Mucosa of descending colon (tissue), 3 donors: Measurements from ENCODE around the gene DMAC2L. TPM values are rescaled to one million over a fixed set of nuclear protein-coding genes. Genes with fewer than 3 reads are reported as not detected.
"Not testable (repeated sequence)": the region's sequence is repeated elsewhere in the genome, so short reads cannot be mapped to it uniquely, and the experiment has no call there.

Source experiments
- ATAC-seq: fragments of 200-7000 bp; cut with Tn5 transposase; one replicate; pipeline ENCODE4 v1.9.1; 2020; ENCODE audit warnings: mild to moderate bottlenecking, moderate library complexity
- DNase-seq, 3 donors: peaks; one replicate each; pipeline ENCODE4 v3.0.0-alpha.2; 2020
- H3K36me3 ChIP-seq: fragments of 200-600 bp; one replicate; pipeline ENCODE4 v1.8.0; 2021; ENCODE audit warnings: low read depth, mild to moderate bottlenecking
- H3K4me1 ChIP-seq: fragments of 200-600 bp; one replicate; pipeline ENCODE4 v1.8.0; 2021; ENCODE audit warnings: low read depth, mild to moderate bottlenecking
- H3K4me3 ChIP-seq: fragments of 200-600 bp; one replicate; pipeline ENCODE4 v1.8.0; 2021; ENCODE audit warnings: mild to moderate bottlenecking
- H3K9me3 ChIP-seq: fragments of 200-600 bp; one replicate; pipeline ENCODE4 v1.8.0; 2021; ENCODE audit warnings: mild to moderate bottlenecking
- CTCF ChIP-seq: fragments of 200-600 bp; IDR thresholded peaks from one replicate; pipeline ENCODE4 v1.8.0; 2022; ENCODE audit warnings: antibody characterized with exemption, mild to moderate bottlenecking
- intact Hi-C, 2 donors: fragments of 100-400 bp; cut with DNase I in 1 of 2; cut with micrococcal nuclease in 1 of 2; formaldehyde crosslinking; loops; one replicate each; pipeline versions ENCODE4 v1.11.0 to v1.11.1; 2022; cut with DNase I, micrococcal nuclease
- total RNA-seq, 3 donors: library from RNA; stranded (reverse); fragmentation: NEBNext Ultra II Directional in 2 of 3; extraction: Animal tissue kit (Norgen Biotek cat#: 25700) in 2 of 3; gene quantifications; one replicate each; pipeline versions ENCODE4 v1.2.1 to v1.2.4, GENCODE V29; 2021 to 2023
- donor health status: DM: no; HTN: no; CAD: no; lungs with moderate emphysema.
- donor health status: DM: no; HTN: no; CAD: no.
- donor health status: DM: no; HTN: yes; CAD: no.

The DMAC2L gene
- total RNA-seq, 3 donors from 2014 or later, result 18.9 to 27.6 (median 21.5) TPM

GRCh38 chr14:50357124-50357523 is 45.0 kb downstream of the DMAC2L start:
- no peak overlapping the region for H3K4me3 ChIP-seq
- H3K4me1 ChIP-seq, result no peaks in the 10 kb centered on the region
- H3K36me3 ChIP-seq, result no peaks in the 10 kb centered on the region
- DNase-seq, result no peak
- intact Hi-C loops, result no loop called here
- no peak for TF ChIP-seq CTCF
- H3K9me3 ChIP-seq, result no peaks in the 10 kb centered on the region
- no peak for ATAC-seq

GRCh38 chr14:50357753-50358395 is 45.8 kb downstream of the DMAC2L start:
- no peaks in the 10 kb centered on the region for H3K36me3 ChIP-seq
- intact Hi-C loops, result no loop called here

GRCh38 chr14:50359631-50360030 is 47.5 kb downstream of the DMAC2L start:
- H3K4me1 ChIP-seq, result peaks cover 7% of the 10 kb centered on the region
- no peak for DNase-seq
- no peaks in the 10 kb centered on the region for H3K9me3 ChIP-seq
- H3K36me3 ChIP-seq, result no peaks in the 10 kb centered on the region
- no peak for ATAC-seq
- TF ChIP-seq CTCF, result no peak
- intact Hi-C loops, result no loop called here
- H3K4me3 ChIP-seq, result no peak overlapping the region

More at GRCh38 chr14:50357753-50358395, 45.8 kb downstream of the DMAC2L start:
- Histone ChIP-seq H3K4me3 (no peak overlapping the region), H3K9me3 (no peaks in the 10 kb centered on the region), H3K4me1 (no peaks in the 10 kb centered on the region)
- no peak for TF ChIP-seq CTCF
- DNase-seq, result no peak
- no peak for ATAC-seq

- Histone ChIP-seq H3K4me1 (peaks cover 7% of the 10 kb centered on the region), H3K9me3 (no peaks in the 10 kb centered on the region), H3K36me3 (no peaks in the 10 kb centered on the region), H3K4me3 (no peak overlapping the region)
- TF ChIP-seq CTCF, result no peak
- no peak for DNase-seq
- intact Hi-C loops, result no loop called here
- no peak for ATAC-seq
These were observed 48.0 kb downstream of the DMAC2L start for GRCh38 chr14:50360093-50360492.

GRCh38 chr14:50360851-50361250 is 48.7 kb downstream of the DMAC2L start:
- intact Hi-C loops, result no loop called here
- Histone ChIP-seq H3K4me1 (peaks cover 15% of the 10 kb centered on the region), H3K9me3 (no peaks in the 10 kb centered on the region), H3K36me3 (no peaks in the 10 kb centered on the region), H3K4me3 (no peak overlapping the region)
- DNase-seq (no peak), ATAC-seq (no peak)
- TF ChIP-seq CTCF, result no peak

GRCh38 chr14:50361473-50362403 is 49.6 kb downstream of the DMAC2L start:
- intact Hi-C loops, result not testable (repeated sequence)

More at GRCh38 chr14:50361473-50362403, 49.6 kb downstream of the DMAC2L start:
- DNase-seq, result peak in 1 of 3 donors; percentile 41
- not testable (repeated sequence) for H3K4me3 ChIP-seq, H3K9me3 ChIP-seq, ATAC-seq, H3K36me3 ChIP-seq
- H3K4me1 ChIP-seq, result peaks cover 15% of the 10 kb centered on the region
